ENCODE results near the gene RNU6-7.

Gene RNU6-7

DNA sequence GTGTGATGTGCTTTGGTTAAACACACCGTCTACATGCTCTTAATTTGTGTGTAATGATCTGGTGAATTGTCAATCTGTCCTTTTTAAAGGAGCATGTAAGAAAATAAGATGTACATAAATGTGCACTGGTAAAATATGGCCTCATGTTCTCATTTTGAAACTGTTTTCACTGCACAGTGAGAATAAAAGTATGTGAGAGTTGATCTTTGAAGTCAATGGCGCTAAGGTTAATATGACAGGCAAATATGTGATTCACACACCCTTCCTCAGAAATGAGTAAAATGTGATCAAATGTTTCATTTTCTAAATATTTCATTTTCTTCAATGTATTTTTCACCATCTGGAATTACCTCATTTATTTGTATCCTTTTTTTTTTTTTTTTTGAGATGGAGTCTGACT, 8.3 kb upstream of the RNU6-7 start:
- TF ChIP-seq, protein P1, sequence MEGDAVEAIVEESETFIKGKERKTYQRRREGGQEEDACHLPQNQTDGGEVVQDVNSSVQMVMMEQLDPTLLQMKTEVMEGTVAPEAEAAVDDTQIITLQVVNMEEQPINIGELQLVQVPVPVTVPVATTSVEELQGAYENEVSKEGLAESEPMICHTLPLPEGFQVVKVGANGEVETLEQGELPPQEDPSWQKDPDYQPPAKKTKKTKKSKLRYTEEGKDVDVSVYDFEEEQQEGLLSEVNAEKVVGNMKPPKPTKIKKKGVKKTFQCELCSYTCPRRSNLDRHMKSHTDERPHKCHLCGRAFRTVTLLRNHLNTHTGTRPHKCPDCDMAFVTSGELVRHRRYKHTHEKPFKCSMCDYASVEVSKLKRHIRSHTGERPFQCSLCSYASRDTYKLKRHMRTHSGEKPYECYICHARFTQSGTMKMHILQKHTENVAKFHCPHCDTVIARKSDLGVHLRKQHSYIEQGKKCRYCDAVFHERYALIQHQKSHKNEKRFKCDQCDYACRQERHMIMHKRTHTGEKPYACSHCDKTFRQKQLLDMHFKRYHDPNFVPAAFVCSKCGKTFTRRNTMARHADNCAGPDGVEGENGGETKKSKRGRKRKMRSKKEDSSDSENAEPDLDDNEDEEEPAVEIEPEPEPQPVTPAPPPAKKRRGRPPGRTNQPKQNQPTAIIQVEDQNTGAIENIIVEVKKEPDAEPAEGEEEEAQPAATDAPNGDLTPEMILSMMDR (IDR thresholded peaks at IDR 0.05; ENCODE audit: insufficient read depth, low read depth, low read length, missing control alignments) = no peak
- no peak for DNase-seq (ENCODE audit: low read depth)
- H3K4me3 ChIP-seq (ENCODE audit: low read length) = no peak overlapping the region

DNA sequence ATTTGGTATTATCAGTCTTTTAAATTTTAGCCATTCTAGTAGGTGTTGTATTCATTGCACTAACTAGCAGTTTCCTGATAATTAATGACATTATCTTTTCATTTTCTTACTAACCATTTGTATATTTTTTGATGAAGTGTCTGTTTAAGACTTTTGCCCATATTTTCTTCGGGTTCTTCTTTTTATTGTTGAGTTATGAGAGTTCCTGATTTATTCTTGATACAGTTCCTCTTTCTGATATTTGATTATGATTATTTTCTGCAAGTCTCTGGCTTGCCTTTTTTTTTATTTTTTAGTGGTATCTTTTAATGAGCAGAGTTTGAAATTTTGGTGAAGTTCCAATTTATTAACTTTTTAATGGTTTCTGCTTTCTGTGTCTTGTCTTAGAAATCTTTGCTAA, 6.2 kb upstream of the RNU6-7 start:
- H3K4me3 ChIP-seq (ENCODE audit: low read length) = no peak overlapping the region
- TF ChIP-seq, protein P1 (IDR thresholded peaks at IDR 0.05; ENCODE audit: insufficient read depth, low read depth, low read length, missing control alignments) = no peak
- no peak for DNase-seq (ENCODE audit: low read depth)

DNA sequence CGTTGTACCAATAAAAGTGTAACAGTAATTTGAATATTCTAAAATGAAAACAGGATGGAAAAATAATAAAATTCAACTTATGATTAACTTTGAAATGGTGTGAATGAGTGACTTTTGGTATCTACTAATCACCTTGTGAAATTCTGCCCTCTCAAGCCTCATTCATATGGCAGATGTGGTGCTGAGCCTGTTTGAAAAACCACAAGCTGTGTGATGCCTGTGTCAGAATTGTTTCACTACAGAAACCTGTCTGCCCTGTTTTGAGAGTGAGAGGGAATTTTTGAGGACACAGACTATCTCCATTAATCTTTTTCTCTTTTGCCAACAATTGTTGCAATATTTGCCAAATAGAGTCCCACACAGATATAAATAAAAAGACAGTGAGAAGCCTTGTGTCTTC, 3.9 kb upstream of the RNU6-7 start:
- TF ChIP-seq, protein P1 (IDR thresholded peaks at IDR 0.05; ENCODE audit: insufficient read depth, low read depth, low read length, missing control alignments) = no peak
- peak; percentile 75 for DNase-seq (ENCODE audit: low read depth)

DNA sequence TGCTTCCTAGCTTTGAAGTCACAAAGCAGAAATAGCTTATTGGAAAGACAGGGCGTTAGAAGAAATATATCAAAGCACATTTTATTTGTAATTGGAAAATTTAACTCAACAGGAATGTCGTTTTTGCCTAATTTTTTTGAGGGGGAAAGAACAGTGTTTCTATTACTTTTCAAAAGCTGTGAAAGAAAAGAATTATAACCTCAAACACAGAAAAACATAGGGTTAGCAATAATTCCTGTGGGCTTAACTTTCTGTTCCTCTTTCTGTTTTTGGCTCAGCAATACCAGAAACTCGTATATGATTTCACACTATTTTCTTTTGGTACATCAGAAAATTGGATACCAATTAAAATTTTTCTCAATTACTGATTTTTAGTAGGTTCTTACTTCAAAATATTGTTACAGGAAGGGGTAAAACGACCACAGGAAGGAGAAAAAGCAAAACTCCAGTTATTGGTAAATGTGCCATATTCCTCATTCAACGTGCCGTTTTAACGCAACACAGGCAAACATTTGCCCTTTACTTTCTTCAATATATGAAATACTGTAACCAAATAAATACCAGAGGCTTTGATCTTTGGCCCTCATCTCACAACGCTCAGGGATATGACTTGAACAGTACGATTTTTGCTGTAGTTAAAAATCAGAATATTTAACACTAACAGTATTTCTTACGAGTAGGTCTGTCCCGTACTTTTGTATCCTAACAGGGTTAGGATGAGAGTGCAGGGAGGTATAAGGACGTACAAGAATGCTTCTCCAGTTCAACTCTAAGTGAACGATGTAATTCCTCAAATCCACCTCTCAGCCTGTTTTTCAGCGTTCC, 1.3 kb upstream of the RNU6-7 start:
- no peak for DNase-seq (ENCODE audit: low read depth)
- peak overlapping the region; percentile 65 for H3K4me3 ChIP-seq (ENCODE audit: low read length)
- TF ChIP-seq, protein P1 (IDR thresholded peaks at IDR 0.05; ENCODE audit: insufficient read depth, low read depth, low read length, missing control alignments) = no peak

More for the DNA sequence above, 3.9 kb upstream of the RNU6-7 start:
- H3K4me3 ChIP-seq (ENCODE audit: low read length) = no peak overlapping the region

DNA sequence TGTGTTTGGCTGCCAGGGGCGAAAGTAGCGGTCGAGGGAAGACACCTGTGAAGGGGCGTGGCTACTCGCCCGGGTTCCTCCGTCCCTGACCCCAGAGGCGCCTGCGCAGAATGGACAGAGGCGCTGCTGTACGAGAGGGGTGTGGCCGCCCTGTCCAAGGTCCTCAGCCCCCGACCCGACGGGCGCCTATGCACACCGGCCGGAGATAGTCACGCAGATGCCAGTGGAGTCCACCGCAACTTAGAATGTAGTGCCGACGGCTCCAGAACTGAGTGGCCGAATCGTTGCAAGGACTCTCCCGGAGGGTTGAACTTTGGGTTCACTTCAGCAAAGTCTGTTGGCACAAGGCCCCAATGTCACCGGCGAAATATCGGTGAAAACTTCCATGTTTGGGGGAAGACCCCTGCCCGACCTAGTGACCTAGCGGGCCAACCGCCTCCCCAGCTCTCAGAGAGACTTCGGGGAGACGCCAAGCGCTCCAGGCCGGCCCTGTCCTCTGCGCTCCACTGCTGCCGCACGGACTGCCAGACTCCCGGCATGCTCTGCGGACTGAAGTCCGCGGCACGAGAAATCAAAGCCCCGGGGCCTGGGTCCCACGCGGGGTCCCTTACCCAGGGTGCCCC, 541 bp upstream of the RNU6-7 start:
- DNase-seq (ENCODE audit: low read depth) = peak; percentile 68
- TF ChIP-seq, protein P1 (IDR thresholded peaks at IDR 0.05; ENCODE audit: insufficient read depth, low read depth, low read length, missing control alignments) = no peak
- peak overlapping the region; percentile 65 for H3K4me3 ChIP-seq (ENCODE audit: low read length)

DNA sequence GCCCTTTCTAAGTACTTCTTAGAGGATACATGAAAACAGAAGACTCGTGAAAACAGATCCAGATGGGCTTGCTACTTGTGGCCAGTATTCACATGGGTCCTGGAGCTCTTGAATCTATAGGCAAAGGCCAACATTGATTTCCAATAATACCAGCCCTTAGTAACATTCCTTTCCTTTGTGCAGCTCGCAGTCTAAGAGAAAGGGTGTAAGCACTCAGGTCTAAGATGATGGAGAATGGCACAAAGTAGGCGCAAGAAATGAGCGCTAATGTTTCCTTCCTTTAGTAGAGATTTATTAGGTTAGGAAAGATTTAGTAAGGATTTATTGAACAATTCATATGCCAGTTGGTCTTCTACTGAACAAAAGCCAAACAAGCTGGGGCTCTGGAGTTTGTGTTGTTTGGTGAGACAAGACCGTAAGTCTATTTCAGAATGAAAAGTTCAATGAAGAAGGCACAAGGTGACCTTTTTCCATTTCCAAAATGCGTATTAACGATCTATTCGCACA, 699 bp downstream of the RNU6-7 start:
- TF ChIP-seq, protein P1 (IDR thresholded peaks at IDR 0.05; ENCODE audit: insufficient read depth, low read depth, low read length, missing control alignments) = no peak
- peak overlapping the region; percentile 60 for H3K4me3 ChIP-seq (ENCODE audit: low read length)
- DNase-seq (ENCODE audit: low read depth) = peak; percentile 8

All from epithelial cell of esophagus (primary cell).